Fibroblast of peridontal ligament (primary cell): ENCODE results near the gene SAMD3.
"Not testable (repeated sequence)": the region's sequence is repeated elsewhere in the genome, so short reads cannot be mapped to it uniquely, and the experiment has no call there.

Experiments
- DNase-seq: peaks from one replicate; pipeline ENCODE4 v3.0.0-alpha.2; 2010; ENCODE audit errors: extremely low read depth

SAMD3 gene

GRCh38 chr6:130212215-130212874 lies 10.4 kb downstream of the SAMD3 start:
- DNase-seq = no peak

- no peak for DNase-seq
These were observed 11.1 kb downstream of the SAMD3 start for GRCh38 chr6:130211691-130212090.

GRCh38 chr6:130207979-130208649 lies 14.6 kb downstream of the SAMD3 start:
- DNase-seq = no peak

GRCh38 chr6:130206479-130206878 lies 16.3 kb downstream of the SAMD3 start:
- no peak for DNase-seq

- DNase-seq = no peak
These were observed 18.4 kb downstream of the SAMD3 start for GRCh38 chr6:130204322-130204721.

GRCh38 chr6:130203370-130203769 lies 19.4 kb downstream of the SAMD3 start:
- DNase-seq = no peak

- DNase-seq = no peak
These were observed 20.0 kb downstream of the SAMD3 start for GRCh38 chr6:130202782-130203181.

- DNase-seq = no peak
These were observed 22.7 kb downstream of the SAMD3 start for GRCh38 chr6:130200020-130200419.

GRCh38 chr6:130198483-130199035 lies 24.2 kb downstream of the SAMD3 start:
- DNase-seq = no peak

GRCh38 chr6:130197816-130198482 lies 24.8 kb downstream of the SAMD3 start:
- not testable (repeated sequence) for DNase-seq

GRCh38 chr6:130194434-130194833 lies 28.3 kb downstream of the SAMD3 start:
- DNase-seq = peak; percentile 83

- no peak for DNase-seq
These were observed 31.8 kb downstream of the SAMD3 start for GRCh38 chr6:130190701-130191690.

GRCh38 chr6:130189531-130190397 lies 33.0 kb downstream of the SAMD3 start:
- no peak for DNase-seq

GRCh38 chr6:130188207-130188899 lies 34.4 kb downstream of the SAMD3 start:
- DNase-seq = no peak

GRCh38 chr6:130187335-130188206 lies 35.2 kb downstream of the SAMD3 start:
- DNase-seq = no peak

- DNase-seq = no peak
These were observed 37.1 kb downstream of the SAMD3 start for GRCh38 chr6:130185658-130186057.

GRCh38 chr6:130183271-130184222 lies 39.2 kb downstream of the SAMD3 start:
- no peak for DNase-seq

GRCh38 chr6:130182466-130182865 lies 40.3 kb downstream of the SAMD3 start:
- DNase-seq = no peak
